DMS79 (cell line): ENCODE results near the gene RALGDS.

Experiments
- DNase-seq: peaks from one replicate; lab custom pipeline; 2025; lab: John Stamatoyannopoulos, UW

The RALGDS gene

DNA sequence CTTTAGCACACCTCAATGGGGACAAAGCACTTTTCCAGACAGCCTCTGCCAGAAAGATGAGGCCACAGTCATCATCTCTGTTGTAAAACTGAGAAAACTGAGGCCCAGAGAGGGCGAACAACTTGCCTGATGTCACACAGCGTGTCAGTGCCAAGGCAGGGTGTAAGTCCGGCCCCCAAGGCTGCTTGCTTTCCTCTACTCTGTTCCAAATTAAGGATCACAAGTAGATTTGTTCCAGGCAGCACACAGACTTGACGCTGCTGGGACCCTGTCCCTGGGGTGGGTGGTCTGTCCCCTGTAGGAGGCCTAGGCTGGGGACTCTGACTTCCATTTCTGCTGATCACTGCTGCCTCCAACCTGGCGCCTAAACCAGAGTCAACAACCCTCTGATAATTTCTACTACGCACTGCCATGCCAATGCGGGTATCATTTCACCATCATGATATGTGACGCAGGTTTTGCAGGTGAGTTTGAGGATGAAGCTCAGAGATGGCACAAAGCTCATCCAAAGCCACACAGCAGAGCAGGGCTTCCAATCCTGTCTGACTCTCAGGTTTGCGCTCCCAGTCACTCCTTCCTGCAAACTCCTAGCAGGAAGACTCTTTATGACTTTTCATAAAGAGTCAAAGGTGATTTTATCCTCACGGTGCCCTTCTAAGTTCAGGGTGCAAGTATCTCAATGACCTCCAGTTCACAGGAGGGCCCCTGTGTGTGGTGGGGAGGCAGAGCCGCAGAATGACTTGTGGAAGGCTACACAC lies 13.5 kb upstream of the RALGDS start:
- DNase-seq, result no peak

DNA sequence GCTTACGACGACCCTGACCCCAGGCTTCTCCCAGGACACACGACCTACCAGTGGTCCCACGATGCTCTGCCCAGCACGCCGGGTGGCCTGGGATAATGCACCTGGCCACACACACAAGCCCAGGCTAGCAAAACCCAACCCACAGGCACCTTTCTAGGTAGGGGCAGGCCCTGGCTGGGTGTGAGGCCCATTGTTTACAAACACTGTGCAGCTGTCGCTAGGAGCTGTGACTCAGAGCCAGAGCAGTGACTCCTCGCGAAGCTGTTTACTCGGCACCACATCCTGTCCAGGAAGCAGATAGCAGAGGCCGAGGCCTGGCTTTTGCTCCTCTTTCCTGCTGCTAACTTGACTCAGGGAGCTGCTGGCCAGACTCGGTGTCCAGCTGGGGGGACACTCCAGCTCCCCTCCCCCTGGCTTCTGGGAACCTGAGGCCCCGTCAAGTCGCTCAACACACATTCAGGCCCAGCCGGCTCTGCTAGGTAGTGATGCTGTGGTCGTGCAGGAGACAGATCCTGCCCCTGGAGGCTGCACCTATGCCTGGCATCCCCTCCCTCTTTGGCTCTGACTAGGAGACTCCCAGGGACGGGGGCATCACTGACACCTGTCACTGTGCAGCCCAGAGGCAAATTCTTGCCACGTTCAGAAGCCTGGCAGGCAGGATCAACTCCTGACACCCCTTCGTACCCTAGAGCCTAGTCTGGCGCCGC lies 12.8 kb upstream of the RALGDS start:
- peak; percentile 73 for DNase-seq

DNA sequence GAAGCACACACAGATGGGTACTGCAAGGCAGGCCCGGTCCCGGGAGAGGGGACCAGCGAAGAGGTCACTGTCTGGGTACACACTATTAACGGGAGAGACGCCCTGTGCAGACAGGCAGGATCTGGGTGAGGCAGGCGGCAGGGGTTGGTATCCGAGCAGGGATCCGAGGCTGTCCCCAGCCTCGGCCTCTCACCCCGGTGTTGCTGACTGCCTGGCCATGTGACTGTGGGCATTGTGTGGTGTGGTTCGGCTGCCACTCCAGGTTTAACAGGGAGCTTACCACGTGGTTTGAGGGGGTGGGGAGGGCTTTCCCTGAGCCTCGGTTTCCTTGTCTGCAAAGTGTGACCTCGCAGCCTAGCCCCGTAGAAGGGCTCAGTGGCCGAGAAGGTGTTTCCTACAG lies 11.1 kb upstream of the RALGDS start:
- DNase-seq, result no peak

DNA sequence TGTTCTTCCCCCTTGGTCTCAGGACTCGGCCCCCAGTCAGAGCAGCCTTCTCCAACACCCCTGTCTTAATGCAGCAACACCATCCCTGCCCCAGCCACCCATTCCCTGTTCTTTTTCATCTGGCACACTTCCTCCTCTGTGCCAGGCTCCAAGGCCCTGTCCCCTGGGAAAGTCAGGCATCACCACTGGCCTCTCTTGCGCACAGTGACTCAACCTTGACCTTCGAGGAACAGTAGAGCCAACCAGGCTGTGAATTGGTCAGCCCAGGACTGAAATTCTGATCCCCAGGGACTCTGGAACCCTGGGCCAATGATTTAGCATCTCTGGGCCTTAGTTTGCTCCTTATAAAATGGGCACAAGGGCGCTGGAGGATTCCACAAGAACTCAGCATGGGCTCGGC lies 10.5 kb upstream of the RALGDS start:
- DNase-seq, result no peak

DNA sequence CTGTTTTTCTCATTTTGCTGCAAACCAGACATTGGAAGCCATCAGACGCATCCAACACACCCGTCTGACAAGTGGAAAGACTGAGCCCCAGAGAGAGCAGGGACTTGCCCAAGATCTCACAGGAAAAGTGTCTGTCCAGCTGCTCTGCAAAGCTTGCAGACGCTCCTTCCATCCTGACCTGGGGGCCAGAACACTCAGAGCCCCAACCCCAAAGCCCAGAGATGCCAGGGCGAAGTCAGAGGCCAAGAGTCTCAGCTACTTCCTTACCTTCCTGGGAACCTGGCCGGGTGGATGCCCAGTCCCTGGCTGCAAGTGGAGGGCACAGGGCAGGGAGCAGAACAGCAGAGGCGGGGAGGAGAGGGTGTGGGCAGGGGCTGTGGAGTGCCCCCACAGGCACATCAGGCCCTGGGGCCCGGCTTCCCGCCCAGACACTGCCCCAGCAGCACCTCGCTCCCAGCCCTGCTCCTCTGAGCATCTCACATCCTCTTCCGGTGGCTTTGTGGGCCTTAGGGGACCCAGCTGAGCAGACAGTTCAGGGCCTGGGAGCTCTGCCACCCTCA lies 9.7 kb upstream of the RALGDS start:
- DNase-seq, result no peak

DNA sequence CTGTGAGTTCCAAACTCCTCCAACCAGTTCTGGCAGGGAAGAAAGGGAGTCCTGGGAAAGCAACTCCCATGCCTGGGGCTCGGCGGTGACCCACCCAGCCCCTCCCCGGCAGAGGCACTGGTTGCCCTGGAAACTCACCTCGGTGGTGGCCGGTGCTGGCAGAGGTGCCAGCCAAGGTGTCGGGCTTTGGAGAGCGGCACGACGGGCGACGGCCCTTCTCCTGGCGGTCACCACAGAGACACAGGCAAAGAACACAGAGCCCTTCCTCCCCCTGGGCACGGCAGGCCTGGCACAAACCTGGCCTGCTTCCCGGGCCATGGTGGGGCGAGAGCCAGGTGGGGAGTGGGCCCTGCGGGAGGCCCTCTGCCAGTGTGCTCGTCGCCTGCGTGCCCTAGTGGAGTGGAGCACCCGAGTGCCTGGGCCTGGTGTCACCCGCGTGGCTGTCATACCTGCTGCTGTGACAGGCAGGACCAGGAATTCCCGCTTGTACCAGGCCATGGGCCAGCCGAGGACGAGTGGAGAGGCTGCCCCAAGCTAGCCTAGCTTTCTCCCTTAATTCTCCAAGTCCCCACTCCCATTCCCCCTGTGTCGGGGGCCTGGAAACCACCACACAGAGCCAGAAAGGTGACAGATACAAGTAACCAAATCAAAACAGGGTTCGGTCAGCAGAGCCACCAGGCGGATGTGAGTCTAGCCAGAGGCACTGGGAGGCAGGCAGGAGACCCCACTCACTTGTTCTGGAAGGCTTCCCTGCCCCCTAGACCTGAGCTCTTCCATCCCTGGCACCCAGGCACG lies 8.2 kb upstream of the RALGDS start:
- peak; percentile 77 for DNase-seq

DNA sequence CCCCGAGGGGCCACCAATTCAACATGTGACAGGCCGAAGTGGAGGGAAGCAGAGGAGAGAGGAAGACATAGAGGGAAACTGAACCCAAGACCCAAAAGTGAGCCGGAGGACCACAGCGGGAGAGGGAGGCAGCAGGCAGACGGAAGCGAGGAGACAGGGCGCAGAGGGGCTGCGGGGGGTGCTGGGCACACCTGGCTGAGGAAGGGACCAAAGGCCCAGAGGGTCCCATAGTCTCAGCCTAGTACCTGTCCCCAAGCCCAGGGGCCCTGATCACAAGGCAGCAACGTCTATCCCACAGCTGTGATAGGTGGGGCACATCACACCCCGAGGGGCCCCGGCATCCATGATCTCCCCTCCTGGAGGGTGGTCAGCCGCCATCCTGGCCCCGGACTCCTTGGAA lies 7.1 kb upstream of the RALGDS start:
- DNase-seq, result no peak

DNA sequence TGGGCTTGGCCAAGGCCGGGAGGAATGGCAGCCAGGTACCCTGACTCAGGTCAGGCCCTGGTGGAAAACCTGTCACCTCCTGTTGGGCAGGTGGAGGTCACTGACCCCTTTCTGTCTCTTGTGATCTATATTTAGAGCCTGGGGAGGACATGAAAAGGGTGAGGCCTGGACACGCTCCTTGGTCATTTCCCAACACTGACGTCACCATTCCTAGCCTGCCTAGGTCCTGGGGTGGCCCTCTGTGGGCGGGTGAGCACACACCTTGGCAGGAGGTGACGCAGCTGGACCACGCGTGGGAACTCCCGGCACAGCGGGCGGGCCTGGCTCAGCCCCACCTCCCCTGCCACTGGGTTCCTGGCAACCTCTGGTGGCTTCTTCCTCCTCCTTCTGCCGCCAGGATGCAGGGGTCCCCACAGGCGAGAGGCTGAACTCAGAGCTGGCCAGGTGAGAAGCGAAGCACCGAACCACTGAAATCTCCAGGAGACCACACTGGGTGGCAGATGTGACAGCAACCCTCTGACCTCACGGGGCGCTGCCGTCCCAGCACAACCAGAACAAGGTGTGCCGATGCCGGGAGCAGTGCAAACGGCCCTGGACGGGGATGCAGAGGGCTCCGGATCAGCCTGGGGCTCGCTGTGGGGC lies 6.4 kb upstream of the RALGDS start:
- no peak for DNase-seq

DNA sequence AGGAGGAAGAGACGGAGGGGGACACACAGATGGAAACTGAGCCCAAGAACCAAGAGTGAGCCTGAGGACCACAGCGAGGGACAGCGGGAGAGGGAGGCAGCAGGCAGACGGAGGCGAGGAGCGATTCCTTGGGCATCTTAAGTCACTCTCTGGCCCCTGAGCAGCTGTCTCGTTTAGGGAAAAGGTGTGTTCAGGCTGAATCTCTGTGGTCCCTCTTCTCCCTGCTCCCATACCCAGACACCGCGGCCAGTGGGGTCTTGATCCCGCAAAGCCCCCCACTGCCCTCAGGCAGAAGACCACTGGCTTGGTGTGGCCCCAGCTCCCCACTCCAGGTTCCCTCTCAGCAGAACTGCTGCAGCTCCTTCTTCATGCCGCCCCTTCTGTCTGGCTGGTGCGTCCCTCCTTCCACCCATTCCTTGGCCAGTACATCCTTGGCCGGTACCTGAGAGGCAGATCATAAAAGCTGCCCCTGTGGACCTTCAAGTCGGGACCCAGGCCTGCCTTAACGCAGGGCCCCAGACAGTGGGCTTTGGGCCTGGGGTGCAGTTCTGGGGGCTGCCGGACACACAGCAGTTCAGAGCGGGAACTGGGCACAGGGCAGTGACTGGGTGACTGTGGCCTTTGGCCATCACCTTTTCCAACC lies 5.8 kb upstream of the RALGDS start:
- no peak for DNase-seq

DNA sequence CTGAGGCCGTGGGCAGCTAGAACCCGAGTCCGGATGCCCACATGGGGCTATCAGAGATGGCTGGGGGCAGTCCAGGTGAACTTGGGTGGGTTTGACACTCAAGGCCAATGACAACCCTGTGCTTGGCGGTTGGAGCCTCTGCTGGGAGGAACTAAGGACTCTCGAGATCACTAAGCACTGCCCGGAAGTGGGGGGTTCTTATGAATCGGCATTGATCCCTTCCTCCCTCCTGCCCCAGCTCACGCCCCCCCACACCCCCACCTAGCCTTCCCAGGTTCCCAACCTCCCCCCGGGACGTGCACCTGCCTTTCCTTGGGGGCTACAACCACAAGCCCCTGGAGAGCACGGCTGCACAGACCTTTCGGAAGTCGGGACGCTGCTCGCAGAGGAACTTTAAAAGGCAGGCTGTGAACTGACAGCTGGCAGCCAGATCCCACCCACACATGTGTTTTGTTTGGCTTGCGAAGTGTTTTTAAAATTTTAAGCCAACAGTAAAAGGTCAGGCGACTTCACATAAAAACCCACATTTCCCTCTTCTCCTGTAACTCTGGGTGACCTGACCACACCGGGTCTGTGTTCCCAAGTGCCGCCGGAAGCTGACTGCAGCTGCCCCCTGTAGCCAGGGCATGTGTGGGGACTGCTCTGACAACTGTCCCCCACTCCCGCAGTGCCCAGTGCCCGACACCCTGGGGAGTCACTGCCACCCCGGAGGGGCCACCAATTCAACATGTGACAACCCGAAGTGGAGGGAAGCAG lies 5.1 kb upstream of the RALGDS start:
- DNase-seq, result no peak

DNA sequence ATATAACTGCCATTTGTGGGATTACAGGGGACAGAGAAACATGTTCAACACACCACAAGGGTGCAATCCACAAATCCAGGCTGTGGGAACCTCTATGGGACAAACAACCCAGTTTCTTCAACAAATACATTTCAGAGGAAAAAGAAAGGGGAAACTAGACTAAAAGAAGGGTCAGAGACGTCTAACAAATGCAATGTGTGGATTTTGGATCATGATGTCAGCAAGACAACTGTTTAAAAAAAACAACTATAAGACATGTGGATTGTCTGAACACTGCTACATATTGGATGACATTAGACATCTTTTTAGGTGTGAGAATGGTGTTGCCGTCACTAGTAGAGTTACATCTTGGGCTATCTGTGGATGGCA lies 3.9 kb upstream of the RALGDS start:
- DNase-seq, result no peak

DNA sequence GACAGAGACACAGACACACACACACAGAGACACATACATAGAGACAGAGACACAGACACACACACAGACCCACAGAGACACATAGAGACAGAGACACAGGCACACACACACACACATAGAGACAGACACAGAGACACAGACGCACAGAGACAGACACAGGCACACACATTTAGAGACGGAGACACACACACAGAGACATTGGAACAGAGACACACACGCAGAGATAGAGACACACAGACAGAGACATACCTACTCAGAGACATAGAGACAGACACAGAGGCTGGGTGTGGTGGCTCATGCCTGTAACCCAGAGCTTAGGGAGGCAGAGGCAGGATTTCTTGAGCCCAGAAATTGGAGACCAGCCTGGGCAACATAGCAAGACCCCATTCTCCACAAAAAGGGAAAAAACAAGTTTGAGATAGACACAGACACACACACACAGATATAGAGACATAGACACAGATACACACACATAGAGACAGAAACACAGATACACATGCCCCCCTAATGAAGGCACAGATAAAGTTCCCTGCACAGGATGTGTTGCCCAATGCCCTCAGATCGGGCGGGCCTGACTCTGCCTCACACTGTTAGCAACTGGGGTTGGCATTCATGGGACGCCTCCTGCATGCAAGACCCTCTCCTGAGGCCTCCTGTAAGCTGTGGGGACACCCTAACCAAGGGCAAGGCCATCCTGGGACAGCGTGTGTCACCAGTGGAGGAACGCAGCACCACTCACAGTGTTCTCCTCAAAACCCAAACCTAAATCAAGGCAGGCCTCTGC lies 3.3 kb upstream of the RALGDS start:
- no peak for DNase-seq

DNA sequence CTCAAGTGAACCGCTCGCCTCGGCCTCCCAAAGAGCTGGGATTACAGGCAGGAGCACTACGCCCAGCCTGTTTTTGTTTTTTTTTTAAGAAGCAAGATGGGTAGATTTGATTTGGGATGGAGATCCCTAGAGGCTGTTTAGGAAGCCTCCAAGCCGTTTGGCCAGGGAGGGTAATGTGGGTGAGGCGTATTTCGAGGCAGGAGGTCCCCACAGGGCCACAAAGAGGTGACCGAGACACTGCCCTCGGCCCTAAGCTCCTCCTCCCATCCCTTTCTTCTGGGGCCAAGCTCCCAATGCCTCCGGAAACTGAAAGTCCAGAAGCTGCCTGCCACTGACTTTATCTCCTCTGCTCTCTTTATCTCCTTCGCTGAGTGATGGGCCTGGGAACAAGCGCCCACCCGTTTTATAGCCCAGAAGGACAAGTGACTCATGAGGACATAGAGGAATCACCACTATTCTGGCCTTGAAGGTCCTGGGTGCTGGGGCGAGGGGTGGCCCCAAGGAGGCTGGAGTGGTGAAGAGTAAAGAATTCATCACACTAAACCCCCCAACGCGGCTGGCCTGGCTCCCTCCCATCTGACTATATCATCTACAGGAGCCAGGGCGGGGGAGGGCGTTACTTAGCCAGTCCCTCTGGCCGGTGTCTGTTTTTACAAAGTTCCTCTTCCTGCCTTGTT lies 2.0 kb upstream of the RALGDS start:
- no peak for DNase-seq

DNA sequence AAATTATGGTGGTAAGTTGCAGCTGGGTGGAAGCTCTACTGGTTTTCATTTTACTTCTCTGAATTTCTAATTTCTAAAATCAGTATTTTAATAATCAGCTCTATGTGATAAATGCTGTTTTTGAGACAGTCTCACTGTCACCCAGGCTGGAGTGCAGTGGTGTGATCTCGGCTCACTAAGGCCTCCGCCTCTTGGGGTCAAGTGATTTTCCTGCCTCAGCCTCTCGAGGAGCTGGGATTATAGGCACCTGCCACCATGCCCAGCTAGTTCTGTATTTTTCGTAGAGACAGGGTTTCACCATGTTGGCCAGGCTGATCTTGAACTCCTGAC lies 1.5 kb upstream of the RALGDS start:
- no peak for DNase-seq

DNA sequence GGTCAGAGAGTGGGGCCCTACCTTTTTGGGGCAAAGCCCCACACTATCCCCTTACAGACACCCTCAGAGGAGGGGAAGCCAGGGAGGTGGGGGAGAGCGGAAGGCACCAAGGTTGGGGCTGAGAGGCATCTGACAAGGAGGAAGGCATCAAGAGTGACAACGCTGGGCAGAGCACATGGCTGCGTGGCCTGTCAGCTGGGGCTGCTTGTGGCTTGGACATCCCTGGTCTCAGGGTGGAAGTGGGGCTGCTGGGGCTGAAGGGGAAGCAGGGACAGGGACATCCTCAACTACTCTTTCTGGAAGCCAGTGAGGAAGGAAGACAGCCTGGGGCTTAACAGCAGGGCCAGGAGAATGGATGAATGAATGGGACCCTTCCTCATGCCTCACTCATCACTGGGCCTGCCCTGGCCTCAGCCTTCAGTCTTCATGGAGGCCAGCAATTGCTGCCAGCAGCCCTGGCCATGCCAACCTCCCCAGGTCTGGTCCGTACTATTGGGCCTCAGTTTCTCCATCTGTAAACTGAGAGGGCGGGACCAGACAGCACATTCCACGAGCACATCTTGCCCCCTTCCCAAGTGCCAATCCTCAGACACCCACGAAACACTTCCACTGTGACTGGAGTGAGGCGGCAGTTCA lies 993 bp upstream of the RALGDS start:
- DNase-seq, result no peak

DNA sequence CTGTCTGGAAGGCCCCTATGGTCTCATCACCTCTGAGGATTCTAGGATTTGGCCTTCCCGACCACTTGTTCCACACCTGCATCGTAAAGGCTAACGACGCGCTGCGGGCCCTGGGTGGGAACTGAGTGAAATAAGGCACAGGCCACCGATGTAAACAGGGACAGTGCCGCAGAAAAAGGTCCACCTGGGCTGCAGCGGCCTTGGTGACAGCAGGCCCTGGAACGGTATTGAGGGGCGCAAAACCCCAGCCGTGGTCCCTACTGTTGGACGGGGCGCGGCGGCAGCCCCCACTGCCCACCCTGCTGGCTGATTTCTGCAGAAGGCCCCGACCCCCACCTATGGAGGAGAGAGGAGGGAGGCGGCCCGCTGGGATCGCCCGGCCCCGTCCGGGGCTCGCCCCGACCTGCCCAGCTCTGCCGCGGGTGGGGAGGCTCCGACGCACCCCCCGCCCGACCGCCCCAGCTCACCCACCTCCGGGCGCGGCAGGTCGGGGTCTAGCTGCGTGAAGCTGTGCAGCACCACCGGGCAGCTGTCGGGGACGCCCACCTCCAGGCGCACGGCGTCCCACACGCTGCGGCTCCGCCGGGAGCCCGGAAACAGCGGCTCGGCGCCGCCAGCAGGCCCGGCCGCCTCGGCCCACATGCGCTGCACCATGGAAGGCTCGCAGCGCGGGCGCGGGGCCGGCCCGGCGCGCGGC lies 391 bp downstream of the RALGDS start:
- DNase-seq, result no peak

DNA sequence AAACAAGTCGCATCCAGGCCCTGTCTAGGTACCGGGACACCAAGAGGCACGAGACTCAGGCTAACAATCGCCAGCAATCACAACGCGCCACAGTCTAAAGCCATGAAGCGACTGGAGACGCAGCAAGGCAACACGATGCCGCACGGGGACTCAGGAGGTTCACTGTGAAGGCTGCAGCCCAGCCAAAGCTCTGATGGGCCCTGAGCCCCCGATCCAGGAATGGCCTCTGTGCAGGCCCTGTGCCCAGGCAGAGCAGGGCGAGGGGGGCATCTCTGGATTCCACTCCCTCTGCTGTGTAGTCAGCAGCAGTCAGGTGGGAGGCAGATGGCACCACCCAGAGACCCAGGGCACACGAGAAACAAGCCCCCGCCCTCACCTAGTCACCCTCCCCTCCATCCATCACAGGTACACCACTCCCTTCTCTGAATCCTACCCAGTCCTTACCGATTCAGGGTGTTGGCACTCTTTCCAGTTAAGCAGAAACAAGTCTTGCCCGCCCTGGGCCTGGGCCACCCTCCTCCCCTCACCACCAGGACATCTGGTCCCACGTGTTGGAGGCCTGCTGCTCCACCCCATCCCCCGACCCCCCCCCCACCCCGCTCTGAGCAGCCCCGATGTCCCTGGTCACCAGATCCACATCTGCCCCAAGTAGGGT lies 1.1 kb downstream of the RALGDS start:
- no peak for DNase-seq
